KMS-11 (cell line): ENCODE measurements around the gene PLA2G12B.

Source experiments
- H2AFZ ChIP-seq: fragments of 200-600 bp; sonication (generic); 2 replicates; pipeline ENCODE4 v1.6.1; 2016; ENCODE audit warnings: antibody characterized with exemption, mixed run types, low read depth
- H3K27ac ChIP-seq: fragments of 200-600 bp; sonication (generic); 2 replicates; pipeline ENCODE4 v1.6.1; 2016; ENCODE audit warnings: mild to moderate bottlenecking, mixed run types
- H3K27me3 ChIP-seq: fragments of 200-600 bp; sonication (generic); 2 replicates; pipeline ENCODE4 v1.6.1; 2017; ENCODE audit warnings: mild to moderate bottlenecking, low read depth, mixed run types, moderate library complexity; ENCODE audit not compliant: insufficient read depth
- H3K36me3 ChIP-seq: fragments of 200-600 bp; sonication (generic); 2 replicates; pipeline ENCODE4 v1.6.1; 2017; ENCODE audit warnings: mild to moderate bottlenecking, mixed run types; ENCODE audit not compliant: insufficient read depth
- H3K4me1 ChIP-seq: fragments of 200-600 bp; sonication (generic); 2 replicates; pipeline ENCODE4 v1.6.1; 2016; ENCODE audit warnings: mild to moderate bottlenecking, low read depth, mixed run types; ENCODE audit not compliant: poor library complexity, severe bottlenecking
- H3K4me2 ChIP-seq: fragments of 200-600 bp; sonication (generic); 2 replicates; pipeline ENCODE4 v1.7.0; 2016; ENCODE audit warnings: mild to moderate bottlenecking, mixed run types
- H3K4me3 ChIP-seq: fragments of 200-600 bp; sonication (generic); IDR thresholded peaks from 2 replicates; pipeline ENCODE4 v1.6.1; 2017; ENCODE audit warnings: low read depth, low read length, mixed read lengths; ENCODE audit not compliant: insufficient read depth
- H3K79me2 ChIP-seq: fragments of 200-600 bp; sonication (generic); 2 replicates; pipeline ENCODE4 v1.6.1; 2016; ENCODE audit warnings: low read depth, mixed run types; ENCODE audit not compliant: insufficient read depth
- H3K9ac ChIP-seq: fragments of 200-600 bp; sonication (generic); 2 replicates; pipeline ENCODE4 v1.6.1; 2016; ENCODE audit warnings: mild to moderate bottlenecking, mixed run types
- H4K20me1 ChIP-seq: fragments of 200-600 bp; sonication (generic); 2 replicates; pipeline ENCODE4 v1.6.1; 2016; ENCODE audit warnings: mild to moderate bottlenecking, mixed run types; ENCODE audit not compliant: insufficient read depth
- TF ChIP-seq, protein P1 (sequence below): fragments of 200-600 bp; sonication (generic); conservative IDR thresholded peaks from 2 replicates; pipeline ENCODE4 v1.6.1; 2017; ENCODE audit warnings: low read depth, mild to moderate bottlenecking, antibody characterized with exemption, low read length, moderate library complexity, mixed read lengths

Gene PLA2G12B

GRCh38 chr10:72887043-72887442 lies 67.6 kb downstream of the PLA2G12B start:
- Histone ChIP-seq H3K36me3 (no peaks in the 10 kb centered on the region), H3K79me2 (no peaks in the 10 kb centered on the region), H3K27ac (no peak overlapping the region), H3K27me3 (no peaks in the 10 kb centered on the region), H4K20me1 (no peaks in the 10 kb centered on the region), H3K4me3 (no peak overlapping the region), H2AFZ (no peak overlapping the region), H3K9ac (no peak overlapping the region), H3K4me2 (no peak overlapping the region), H3K4me1 (no peaks in the 10 kb centered on the region)
- TF ChIP-seq, protein P1, sequence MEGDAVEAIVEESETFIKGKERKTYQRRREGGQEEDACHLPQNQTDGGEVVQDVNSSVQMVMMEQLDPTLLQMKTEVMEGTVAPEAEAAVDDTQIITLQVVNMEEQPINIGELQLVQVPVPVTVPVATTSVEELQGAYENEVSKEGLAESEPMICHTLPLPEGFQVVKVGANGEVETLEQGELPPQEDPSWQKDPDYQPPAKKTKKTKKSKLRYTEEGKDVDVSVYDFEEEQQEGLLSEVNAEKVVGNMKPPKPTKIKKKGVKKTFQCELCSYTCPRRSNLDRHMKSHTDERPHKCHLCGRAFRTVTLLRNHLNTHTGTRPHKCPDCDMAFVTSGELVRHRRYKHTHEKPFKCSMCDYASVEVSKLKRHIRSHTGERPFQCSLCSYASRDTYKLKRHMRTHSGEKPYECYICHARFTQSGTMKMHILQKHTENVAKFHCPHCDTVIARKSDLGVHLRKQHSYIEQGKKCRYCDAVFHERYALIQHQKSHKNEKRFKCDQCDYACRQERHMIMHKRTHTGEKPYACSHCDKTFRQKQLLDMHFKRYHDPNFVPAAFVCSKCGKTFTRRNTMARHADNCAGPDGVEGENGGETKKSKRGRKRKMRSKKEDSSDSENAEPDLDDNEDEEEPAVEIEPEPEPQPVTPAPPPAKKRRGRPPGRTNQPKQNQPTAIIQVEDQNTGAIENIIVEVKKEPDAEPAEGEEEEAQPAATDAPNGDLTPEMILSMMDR = no peak

- Histone ChIP-seq H3K4me2 (no peak overlapping the region), H4K20me1 (no peaks in the 10 kb centered on the region), H3K4me3 (no peak overlapping the region), H3K9ac (no peak overlapping the region), H3K27me3 (no peaks in the 10 kb centered on the region), H3K4me1 (no peaks in the 10 kb centered on the region), H2AFZ (no peak overlapping the region), H3K79me2 (no peaks in the 10 kb centered on the region), H3K27ac (no peak overlapping the region), H3K36me3 (no peaks in the 10 kb centered on the region)
- TF ChIP-seq, protein P1 = no peak
Measured at GRCh38 chr10:72886621-72887020, 68.0 kb downstream of the PLA2G12B start.

GRCh38 chr10:72885953-72886352 lies 68.7 kb downstream of the PLA2G12B start:
- no peak overlapping the region for H2AFZ ChIP-seq
- H3K36me3 ChIP-seq = no peaks in the 10 kb centered on the region
- no peaks in the 10 kb centered on the region for H4K20me1 ChIP-seq
- H3K27me3 ChIP-seq = no peaks in the 10 kb centered on the region
- TF ChIP-seq, protein P1 = no peak
- H3K79me2 ChIP-seq = no peaks in the 10 kb centered on the region
- H3K4me2 ChIP-seq = no peak overlapping the region
- no peak overlapping the region for H3K9ac ChIP-seq
- no peak overlapping the region for H3K4me3 ChIP-seq
- H3K4me1 ChIP-seq = no peaks in the 10 kb centered on the region
- H3K27ac ChIP-seq = no peak overlapping the region
